K562 (cell line): ENCODE data around the gene PLPP6. TPM values are rescaled to one million over a fixed set of nuclear protein-coding genes. Genes with fewer than 3 reads are reported as not detected.
A peak's percentile ranks its signal among the peaks of the same experiment; 100 is the strongest.

Source experiments
- CHD4 ChIP-seq: fragments of 200-600 bp; sonication (generic); IDR thresholded peaks from 3 replicates; pipeline ENCODE4 v1.6.1; 2012; ENCODE audit warnings: low read depth, mild to moderate bottlenecking, mixed read lengths, low read length, inconsistent platforms; ENCODE audit not compliant: insufficient read depth, insufficient replicate concordance, poor library complexity, severe bottlenecking
- E2F5 ChIP-seq: sonication (generic); formaldehyde crosslinking; IDR thresholded peaks from 2 replicates; pipeline ENCODE4 v1.8.0; 2022; ENCODE audit warnings: mild to moderate bottlenecking, missing genetic modification reagents
- ESRRA ChIP-seq: fragments of 450-650 bp; IDR thresholded peaks from 2 replicates; pipeline ENCODE4 v1.6.1; 2014; ENCODE audit warnings: low read depth, mild to moderate bottlenecking, moderate library complexity, borderline replicate concordance
- FOXM1 ChIP-seq, 2 experiments: fragments of 450-650 bp in 1 of 2; sonication (generic) in 1 of 2; formaldehyde crosslinking in 1 of 2; IDR thresholded peaks; 2 replicates each; pipeline versions ENCODE4 v1.6.1 to v1.9.0; 2017 to 2022; ENCODE audit warnings: low read depth in 2 of 2, mild to moderate bottlenecking in 2 of 2, missing genetic modification reagents in 1 of 2, moderate library complexity in 1 of 2
- GMEB1 ChIP-seq: fragments of 250-450 bp; sonication (Bioruptor Pico); IDR thresholded peaks from 2 replicates; pipeline ENCODE4 v1.4.0; 2020; ENCODE audit warnings: mild to moderate bottlenecking
- GTF2F1 ChIP-seq: IDR thresholded peaks from 2 replicates; pipeline ENCODE4 v1.6.1; 2011; ENCODE audit warnings: low read depth, low read length, improper control_type of control experiment
- HDAC8 ChIP-seq: fragments of 450-650 bp; IDR thresholded peaks from 2 replicates; pipeline ENCODE4 v1.6.1; 2016; ENCODE audit warnings: mild to moderate bottlenecking, missing genetic modification characterization, moderate library complexity, missing compliant biosample characterization
- KLF1 ChIP-seq: fragments of 450-650 bp; IDR thresholded peaks from 2 replicates; pipeline ENCODE4 v1.6.1; 2016; ENCODE audit warnings: missing genetic modification characterization, missing compliant biosample characterization
- MBD2 ChIP-seq: sonication (generic); IDR thresholded peaks from 2 replicates; pipeline ENCODE4 v1.6.1; 2016; ENCODE audit warnings: low read depth, borderline replicate concordance
- NR2F6 ChIP-seq: fragments of 450-650 bp; formaldehyde crosslinking; IDR thresholded peaks from 2 replicates; pipeline ENCODE4 v1.4.0; 2020; ENCODE audit warnings: mild to moderate bottlenecking
- NRF1 ChIP-seq, 2 experiments: fragments of 450-650 bp; IDR thresholded peaks in 1 of 2; conservative IDR thresholded peaks in 1 of 2; 2 replicates each; pipeline ENCODE4 v1.6.1; 2014; ENCODE audit warnings: mild to moderate bottlenecking in 2 of 2
- RAD51 ChIP-seq: fragments of 450-650 bp; IDR thresholded peaks from 2 replicates; pipeline ENCODE4 v1.7.1; 2016; ENCODE audit warnings: low read depth, mild to moderate bottlenecking, borderline replicate concordance
- TRIM24 ChIP-seq, 2 experiments: fragments of 450-650 bp; IDR thresholded peaks; 2 replicates each; pipeline ENCODE4 v1.6.1; 2016
- TRIM28 ChIP-seq: fragments of 450-650 bp; IDR thresholded peaks from 2 replicates; pipeline ENCODE4 v1.6.1; 2017
- ZNF253 ChIP-seq: fragments of 250-450 bp; sonication (Bioruptor Pico); conservative IDR thresholded peaks from 2 replicates; pipeline ENCODE4 v1.6.1; 2021; ENCODE audit warnings: mild to moderate bottlenecking
- ZNF3 ChIP-seq: fragments of 250-450 bp; sonication (Bioruptor Pico); IDR thresholded peaks from 2 replicates; pipeline ENCODE4 v1.5.0; 2021; ENCODE audit warnings: mild to moderate bottlenecking, moderate library complexity
- ZNF449 ChIP-seq: fragments of 250-450 bp; sonication (Bioruptor Pico); IDR thresholded peaks from 2 replicates; pipeline ENCODE4 v1.8.0; 2022; ENCODE audit warnings: moderate library complexity, mild to moderate bottlenecking, inconsistent platforms
- ZZZ3 ChIP-seq: fragments of 450-650 bp; IDR thresholded peaks from 2 replicates; pipeline ENCODE4 v1.6.1; 2016; ENCODE audit warnings: antibody characterized with exemption, mild to moderate bottlenecking, moderate library complexity
- polyA plus RNA-seq, 8 experiments: library from polyadenylated mRNA; depleted of rRNA in 4 of 8; stranded (reverse) in 5 of 8; unstranded in 3 of 8; fragments of >200 nt; fragmentation: Nextera tagmentation in 2 of 8; fragmentation: Illumina TruSeq in 1 of 8; extraction: Ambion mirVana in 2 of 8; extraction: Trizol in 1 of 8; gene quantifications; 2 replicates each; pipeline versions ENCODE4 v1.2.1 to v1.2.3, GENCODE V29; 2011 to 2014; ENCODE audit warnings: inconsistent platforms in 1 of 8, missing spikeins in 1 of 8
- total RNA-seq, 7 experiments: library from RNA; depleted of rRNA in 6 of 7; stranded (reverse); fragments of >200 nt in 6 of 7; fragmentation: Illumina TruSeq in 2 of 7; extraction: Trizol in 2 of 7; gene quantifications; 2 replicates each; pipeline versions ENCODE4 v1.2.1 to v1.2.3, GENCODE V29; 2011 to 2021; ENCODE audit warnings: low replicate concordance in 1 of 7
- TF ChIP-seq, protein P1 (sequence below): fragments of 450-650 bp; IDR thresholded peaks from 2 replicates; pipeline ENCODE4 v1.6.1; 2017; ENCODE audit warnings: mild to moderate bottlenecking, moderate library complexity
- TF ChIP-seq, protein P2 (sequence below): fragments of 450-650 bp; IDR thresholded peaks from 2 replicates; pipeline ENCODE4 v1.6.1; 2016
- TF ChIP-seq, protein P3 (sequence below): sonication (generic); formaldehyde crosslinking; IDR thresholded peaks from 2 replicates; pipeline ENCODE4 v1.8.0; 2022; ENCODE audit warnings: mild to moderate bottlenecking, missing genetic modification reagents

Gene PLPP6
- total and polyA plus RNA-seq, 9 of the 15 experiments (the other 6 are each of a cell fraction or from before 2014, with no cell fraction given), result 1.9 to 8.9 (median 5.6) TPM

- TF ChIP-seq, protein P1, sequence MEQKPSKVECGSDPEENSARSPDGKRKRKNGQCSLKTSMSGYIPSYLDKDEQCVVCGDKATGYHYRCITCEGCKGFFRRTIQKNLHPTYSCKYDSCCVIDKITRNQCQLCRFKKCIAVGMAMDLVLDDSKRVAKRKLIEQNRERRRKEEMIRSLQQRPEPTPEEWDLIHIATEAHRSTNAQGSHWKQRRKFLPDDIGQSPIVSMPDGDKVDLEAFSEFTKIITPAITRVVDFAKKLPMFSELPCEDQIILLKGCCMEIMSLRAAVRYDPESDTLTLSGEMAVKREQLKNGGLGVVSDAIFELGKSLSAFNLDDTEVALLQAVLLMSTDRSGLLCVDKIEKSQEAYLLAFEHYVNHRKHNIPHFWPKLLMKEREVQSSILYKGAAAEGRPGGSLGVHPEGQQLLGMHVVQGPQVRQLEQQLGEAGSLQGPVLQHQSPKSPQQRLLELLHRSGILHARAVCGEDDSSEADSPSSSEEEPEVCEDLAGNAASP, result no peak
- TF ChIP-seq TRIM28 (no peak), ZZZ3 (no peak), RAD51 (no peak), NR2F6 (CRISPR knock-in tag) (no peak), E2F5 (CRISPR knock-in tag) (no peak), ESRRA (no peak), MBD2 (no peak), GMEB1 (CRISPR knock-in tag) (no peak), FOXM1 (IDR thresholded peaks at IDR 0.05; ENCODE audit: low read depth) (no peak), FOXM1 (CRISPR knock-in tag; IDR thresholded peaks at IDR 0.05; ENCODE audit: low read depth) (no peak), ZNF253 (no peak), TRIM24 (IDR thresholded peaks at IDR 0.05) (peak in 1 of 2 experiments; percentile 56; a peak in 2 of 4 replicates), HDAC8 (no peak), NRF1 (conservative IDR thresholded peaks at IDR 0.05 in 1 of 2, IDR thresholded peaks at IDR 0.05 in 1 of 2) (peak; percentile 62 to 75), ZNF3 (CRISPR knock-in tag) (no peak), KLF1 (tag) (0 out of 2 replicates have a peak, but pooled peaks have one; percentile 14), ZNF449 (CRISPR knock-in tag) (no peak), CHD4 (no peak), GTF2F1 (no peak)
- TF ChIP-seq, protein P2, sequence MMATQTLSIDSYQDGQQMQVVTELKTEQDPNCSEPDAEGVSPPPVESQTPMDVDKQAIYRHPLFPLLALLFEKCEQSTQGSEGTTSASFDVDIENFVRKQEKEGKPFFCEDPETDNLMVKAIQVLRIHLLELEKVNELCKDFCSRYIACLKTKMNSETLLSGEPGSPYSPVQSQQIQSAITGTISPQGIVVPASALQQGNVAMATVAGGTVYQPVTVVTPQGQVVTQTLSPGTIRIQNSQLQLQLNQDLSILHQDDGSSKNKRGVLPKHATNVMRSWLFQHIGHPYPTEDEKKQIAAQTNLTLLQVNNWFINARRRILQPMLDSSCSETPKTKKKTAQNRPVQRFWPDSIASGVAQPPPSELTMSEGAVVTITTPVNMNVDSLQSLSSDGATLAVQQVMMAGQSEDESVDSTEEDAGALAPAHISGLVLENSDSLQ, result no peak
- TF ChIP-seq, protein P3, sequence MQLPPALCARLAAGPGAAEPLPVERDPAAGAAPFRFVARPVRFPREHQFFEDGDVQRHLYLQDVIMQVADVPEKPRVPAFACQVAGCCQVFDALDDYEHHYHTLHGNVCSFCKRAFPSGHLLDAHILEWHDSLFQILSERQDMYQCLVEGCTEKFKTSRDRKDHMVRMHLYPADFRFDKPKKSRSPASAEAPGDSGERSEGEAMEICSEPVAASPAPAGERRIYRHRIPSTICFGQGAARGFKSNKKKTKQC (CRISPR knock-in tag), result no peak
These were observed at the start of gene PLPP6 (continued) for GRCh38 chr9:4662108-4662988.
